ENCODE results near the gene TTC33.

GRCh38 chr5:40505031-40505430 lies 250.7 kb downstream of the TTC33 start:
- TF ChIP-seq POLR2AphosphoS5 (IDR thresholded peaks at IDR 0.05), result no peak
- TF ChIP-seq, protein P1, sequence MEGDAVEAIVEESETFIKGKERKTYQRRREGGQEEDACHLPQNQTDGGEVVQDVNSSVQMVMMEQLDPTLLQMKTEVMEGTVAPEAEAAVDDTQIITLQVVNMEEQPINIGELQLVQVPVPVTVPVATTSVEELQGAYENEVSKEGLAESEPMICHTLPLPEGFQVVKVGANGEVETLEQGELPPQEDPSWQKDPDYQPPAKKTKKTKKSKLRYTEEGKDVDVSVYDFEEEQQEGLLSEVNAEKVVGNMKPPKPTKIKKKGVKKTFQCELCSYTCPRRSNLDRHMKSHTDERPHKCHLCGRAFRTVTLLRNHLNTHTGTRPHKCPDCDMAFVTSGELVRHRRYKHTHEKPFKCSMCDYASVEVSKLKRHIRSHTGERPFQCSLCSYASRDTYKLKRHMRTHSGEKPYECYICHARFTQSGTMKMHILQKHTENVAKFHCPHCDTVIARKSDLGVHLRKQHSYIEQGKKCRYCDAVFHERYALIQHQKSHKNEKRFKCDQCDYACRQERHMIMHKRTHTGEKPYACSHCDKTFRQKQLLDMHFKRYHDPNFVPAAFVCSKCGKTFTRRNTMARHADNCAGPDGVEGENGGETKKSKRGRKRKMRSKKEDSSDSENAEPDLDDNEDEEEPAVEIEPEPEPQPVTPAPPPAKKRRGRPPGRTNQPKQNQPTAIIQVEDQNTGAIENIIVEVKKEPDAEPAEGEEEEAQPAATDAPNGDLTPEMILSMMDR (IDR thresholded peaks at IDR 0.05 in 8 of 11, conservative IDR thresholded peaks at IDR 0.05 in 3 of 11), result no peak
- TF ChIP-seq POLR2A (IDR thresholded peaks at IDR 0.05), result no peak

Measured in spleen (tissue), 7 donors.